Measurements from ENCODE around the gene SBF1.
"Not testable (repeated sequence)": the region's sequence is repeated elsewhere in the genome, so short reads cannot be mapped to it uniquely, and the experiment has no call there.

The SBF1 gene

GRCh38 chr22:50432131-50432876, 42.5 kb downstream of the SBF1 start:
- no peak for DNase-seq (ENCODE audit: low read depth)

GRCh38 chr22:50425179-50425916, 49.5 kb downstream of the SBF1 start:
- DNase-seq (ENCODE audit: low read depth): no peak

- no peak for DNase-seq (ENCODE audit: low read depth)
Observed at GRCh38 chr22:50423956-50424355, 50.9 kb downstream of the SBF1 start.

GRCh38 chr22:50422961-50423815, 51.6 kb downstream of the SBF1 start:
- no peak for DNase-seq (ENCODE audit: low read depth)

- no peak for DNase-seq (ENCODE audit: low read depth)
Observed at GRCh38 chr22:50422046-50422445, 52.8 kb downstream of the SBF1 start.

GRCh38 chr22:50420581-50420980, 54.3 kb downstream of the SBF1 start:
- no peak for DNase-seq (ENCODE audit: low read depth)

GRCh38 chr22:50420015-50420414, 54.8 kb downstream of the SBF1 start:
- DNase-seq (ENCODE audit: low read depth): no peak

GRCh38 chr22:50419116-50419515, 55.7 kb downstream of the SBF1 start:
- no peak for DNase-seq (ENCODE audit: low read depth)

GRCh38 chr22:50418624-50419023, 56.2 kb downstream of the SBF1 start:
- DNase-seq (ENCODE audit: low read depth): no peak

GRCh38 chr22:50417411-50418210, 57.2 kb downstream of the SBF1 start:
- DNase-seq (ENCODE audit: low read depth): no peak

- DNase-seq (ENCODE audit: low read depth): no peak
Observed at GRCh38 chr22:50416996-50417395, 57.8 kb downstream of the SBF1 start.

GRCh38 chr22:50415426-50415825, 59.4 kb downstream of the SBF1 start:
- no peak for DNase-seq (ENCODE audit: low read depth)

GRCh38 chr22:50414476-50415248, 60.2 kb downstream of the SBF1 start:
- DNase-seq (ENCODE audit: low read depth): no peak

- not testable (repeated sequence) for DNase-seq (ENCODE audit: low read depth)
Observed at GRCh38 chr22:50408954-50409353, 65.9 kb downstream of the SBF1 start.

GRCh38 chr22:50408311-50408710, 66.5 kb downstream of the SBF1 start:
- no peak for DNase-seq (ENCODE audit: low read depth)

GRCh38 chr22:50406416-50407170, 68.2 kb downstream of the SBF1 start:
- no peak for DNase-seq (ENCODE audit: low read depth)

- no peak for DNase-seq (ENCODE audit: low read depth)
Observed at GRCh38 chr22:50403701-50404101, 71.1 kb downstream of the SBF1 start.

GRCh38 chr22:50401907-50402306, 72.9 kb downstream of the SBF1 start:
- no peak for DNase-seq (ENCODE audit: low read depth)

- no peak for DNase-seq (ENCODE audit: low read depth)
Observed at GRCh38 chr22:50400931-50401330, 73.9 kb downstream of the SBF1 start.

GRCh38 chr22:50400406-50400805, 74.4 kb downstream of the SBF1 start:
- DNase-seq (ENCODE audit: low read depth): no peak
